Ovary (tissue), 3 donors: ENCODE data around the gene NQO1.

Experiments used
- EP300 ChIP-seq: sonication (generic); formaldehyde crosslinking; IDR thresholded peaks from one replicate; pipeline ENCODE4 v1.6.1; 2017; ENCODE audit warnings: antibody characterized with exemption
- POLR2A ChIP-seq: fragments of 450-650 bp; IDR thresholded peaks from one replicate; pipeline ENCODE4 v1.6.1; 2017; ENCODE audit warnings: antibody characterized with exemption, mild to moderate bottlenecking, moderate library complexity
- TF ChIP-seq, protein P1 (sequence below), 3 donors: fragments of 450-650 bp in 2 of 3; fragments of 200-600 bp in 1 of 3; IDR thresholded peaks; one replicate each; pipeline versions ENCODE4 v1.5.1 to v1.8.0; 2016 to 2022; ENCODE audit warnings: antibody characterized with exemption in 3 of 3, mild to moderate bottlenecking in 1 of 3
- donor health status: DM: no; HTN: no; CAD: no.

DNA sequence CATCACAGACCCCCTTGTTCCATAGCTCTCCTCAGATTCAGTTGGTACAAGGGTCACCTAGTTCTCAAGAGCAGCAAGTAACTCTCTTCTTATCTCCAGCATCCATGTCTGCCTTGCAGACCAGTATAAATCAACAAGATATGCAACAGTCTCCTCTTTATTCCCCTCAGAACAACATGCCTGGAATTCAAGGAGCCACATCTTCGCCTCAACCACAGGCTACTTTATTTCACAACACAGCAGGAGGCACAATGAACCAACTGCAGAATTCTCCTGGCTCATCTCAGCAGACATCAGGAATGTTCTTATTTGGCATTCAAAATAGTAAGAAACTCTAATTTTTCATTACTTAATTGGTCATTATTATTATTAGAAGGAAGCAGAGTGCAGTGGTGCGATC is 32.4 kb downstream of the NQO1 start:
- TF ChIP-seq POLR2A (no peak), EP300 (no peak)
- TF ChIP-seq, protein P1, sequence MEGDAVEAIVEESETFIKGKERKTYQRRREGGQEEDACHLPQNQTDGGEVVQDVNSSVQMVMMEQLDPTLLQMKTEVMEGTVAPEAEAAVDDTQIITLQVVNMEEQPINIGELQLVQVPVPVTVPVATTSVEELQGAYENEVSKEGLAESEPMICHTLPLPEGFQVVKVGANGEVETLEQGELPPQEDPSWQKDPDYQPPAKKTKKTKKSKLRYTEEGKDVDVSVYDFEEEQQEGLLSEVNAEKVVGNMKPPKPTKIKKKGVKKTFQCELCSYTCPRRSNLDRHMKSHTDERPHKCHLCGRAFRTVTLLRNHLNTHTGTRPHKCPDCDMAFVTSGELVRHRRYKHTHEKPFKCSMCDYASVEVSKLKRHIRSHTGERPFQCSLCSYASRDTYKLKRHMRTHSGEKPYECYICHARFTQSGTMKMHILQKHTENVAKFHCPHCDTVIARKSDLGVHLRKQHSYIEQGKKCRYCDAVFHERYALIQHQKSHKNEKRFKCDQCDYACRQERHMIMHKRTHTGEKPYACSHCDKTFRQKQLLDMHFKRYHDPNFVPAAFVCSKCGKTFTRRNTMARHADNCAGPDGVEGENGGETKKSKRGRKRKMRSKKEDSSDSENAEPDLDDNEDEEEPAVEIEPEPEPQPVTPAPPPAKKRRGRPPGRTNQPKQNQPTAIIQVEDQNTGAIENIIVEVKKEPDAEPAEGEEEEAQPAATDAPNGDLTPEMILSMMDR (IDR thresholded peaks at IDR 0.05), result no peak
